A673 (cell line): ENCODE data around the gene HAAO.

ENCODE experiments used
- CTCF ChIP-seq: fragments of 300-800, 200-600 bp; sonication (generic); conservative IDR thresholded peaks from 2 replicates; pipeline ENCODE4 v1.5.1; 2017; ENCODE audit warnings: low read depth, mild to moderate bottlenecking, antibody characterized with exemption, low read length, moderate library complexity, mixed read lengths
- EZH2 ChIP-seq: fragments of 200-600 bp; sonication (generic); IDR thresholded peaks from 2 replicates; pipeline ENCODE4 v1.6.1; 2017; ENCODE audit warnings: borderline replicate concordance, low read depth, mild to moderate bottlenecking, mixed read lengths, antibody characterized with exemption, low read length; ENCODE audit not compliant: poor library complexity, severe bottlenecking

- no peak for TF ChIP-seq CTCF
- TF ChIP-seq EZH2, result no peak
Observed at GRCh38 chr2:42819160-42819559, 26.8 kb upstream of the HAAO start.
